ENCODE results near the gene STK39.

STK39 gene

GRCh38 chr2:168184681-168185513, 62.5 kb downstream of the STK39 start:
- no peak overlapping the region for H3K4me3 ChIP-seq (ENCODE audit: low read depth, low read length)
- no peak for DNase-seq (ENCODE audit: low read depth, low spot score)
- CTCF ChIA-PET: no interaction called here
- POLR2A ChIA-PET: no interaction called here
- no peak for TF ChIP-seq CTCF (IDR thresholded peaks at IDR 0.05; ENCODE audit: insufficient read depth, low read length, missing control alignments)

GRCh38 chr2:168183308-168183997, 63.9 kb downstream of the STK39 start:
- CTCF ChIA-PET: interaction anchor here (0.6 kb wide), 1 partner anchor 16 kb away, joined by 3 read pairs; no protein-coding TSS in a partner anchor
- no peak overlapping the region for H3K4me3 ChIP-seq (ENCODE audit: low read depth, low read length)
- TF ChIP-seq CTCF (IDR thresholded peaks at IDR 0.05; ENCODE audit: insufficient read depth, low read length, missing control alignments): no peak
- no peak for DNase-seq (ENCODE audit: low read depth, low spot score)
- POLR2A ChIA-PET: no interaction called here

- no peak for TF ChIP-seq CTCF (IDR thresholded peaks at IDR 0.05; ENCODE audit: insufficient read depth, low read length, missing control alignments)
- ChIA-PET POLR2A (no interaction called here), CTCF (no interaction called here)
Measured at GRCh38 chr2:168182550-168183249, 64.7 kb downstream of the STK39 start.

GRCh38 chr2:168181825-168182224, 65.6 kb downstream of the STK39 start:
- no peak overlapping the region for H3K4me3 ChIP-seq (ENCODE audit: low read depth, low read length)
- no peak for TF ChIP-seq CTCF (IDR thresholded peaks at IDR 0.05; ENCODE audit: insufficient read depth, low read length, missing control alignments)
- no peak for DNase-seq (ENCODE audit: low read depth, low spot score)
- ChIA-PET POLR2A (no interaction called here), CTCF (interaction anchor here (1.3 kb wide), 1 partner anchor 11 kb away, joined by 4 read pairs; no protein-coding TSS in a partner anchor)

More at GRCh38 chr2:168182550-168183249, 64.7 kb downstream of the STK39 start:
- H3K4me3 ChIP-seq (ENCODE audit: low read depth, low read length): no peak overlapping the region
- DNase-seq (ENCODE audit: low read depth, low spot score): no peak

- DNase-seq (ENCODE audit: low read depth, low spot score): no peak
- TF ChIP-seq CTCF (IDR thresholded peaks at IDR 0.05; ENCODE audit: insufficient read depth, low read length, missing control alignments): no peak
Measured at GRCh38 chr2:168180914-168181313, 66.5 kb downstream of the STK39 start.

More at GRCh38 chr2:168180914-168181313, 66.5 kb downstream of the STK39 start:
- POLR2A ChIA-PET: no interaction called here
- no peak overlapping the region for H3K4me3 ChIP-seq (ENCODE audit: low read depth, low read length)
- CTCF ChIA-PET: interaction anchor here (1.3 to 1.5 kb wide), 2 partner anchors 11 to 62 kb away, joined by 3 to 4 read pairs; no protein-coding TSS in a partner anchor
